Liver (tissue), 9 donors: ENCODE results near the gene WDR7. TPM values are rescaled to one million over a fixed set of nuclear protein-coding genes. Genes with fewer than 3 reads are reported as not detected.

Experiments used
- DNase-seq: peaks from one replicate; pipeline ENCODE4 v3.0.0-alpha.2; 2017; ENCODE audit warnings: low spot score
- H3K27ac ChIP-seq, 2 donors: one replicate each; pipeline ENCODE4 v1.7.0; 2013; ENCODE audit warnings: inconsistent platforms in 2 of 2, low read length in 2 of 2, control low read depth in 1 of 2, low read depth in 1 of 2, mild to moderate bottlenecking in 1 of 2
- H3K27me3 ChIP-seq, 4 donors: one replicate each; pipeline versions ENCODE4 v1.6.1 to v1.7.0; 2013; ENCODE audit warnings: low read length in 3 of 4, inconsistent platforms in 1 of 4, mild to moderate bottlenecking in 1 of 4, moderate library complexity in 1 of 4; ENCODE audit not compliant: control insufficient read depth in 4 of 4, insufficient read depth in 4 of 4
- H3K36me3 ChIP-seq, 4 donors: one replicate each; pipeline versions ENCODE4 v1.6.1 to v1.7.0; 2013; ENCODE audit warnings: low read length in 3 of 4, mild to moderate bottlenecking in 3 of 4, low read depth in 1 of 4, moderate library complexity in 1 of 4; ENCODE audit not compliant: control insufficient read depth in 4 of 4, insufficient read depth in 3 of 4
- H3K4me1 ChIP-seq, 4 donors: one replicate each; pipeline versions ENCODE4 v1.6.1 to v1.7.0; 2013; ENCODE audit warnings: low read length in 3 of 4, mild to moderate bottlenecking in 3 of 4, moderate library complexity in 1 of 4; ENCODE audit not compliant: control insufficient read depth in 4 of 4, insufficient read depth in 4 of 4
- H3K4me3 ChIP-seq, 3 donors: one replicate each; pipeline versions ENCODE4 v1.6.1 to v1.7.0; 2013; ENCODE audit warnings: low read length in 3 of 3, control low read depth in 1 of 3, low read depth in 1 of 3, mild to moderate bottlenecking in 1 of 3
- H3K9ac ChIP-seq, 2 donors: one replicate each; pipeline ENCODE4 v1.7.0; 2013; ENCODE audit warnings: low read length in 2 of 2, mild to moderate bottlenecking in 2 of 2, moderate library complexity in 2 of 2, control low read depth in 1 of 2, low read depth in 1 of 2
- H3K9me3 ChIP-seq, 4 donors: one replicate each; pipeline versions ENCODE4 v1.6.1 to v1.7.0; 2013; ENCODE audit warnings: low read length in 3 of 4; ENCODE audit not compliant: control insufficient read depth in 4 of 4
- ATF3 ChIP-seq: IDR thresholded peaks from 2 replicates; pipeline ENCODE4 v1.6.1; 2016; ENCODE audit warnings: antibody characterized with exemption
- CTCF ChIP-seq: fragments of 150-350 bp; IDR thresholded peaks from 2 replicates; pipeline ENCODE4 v1.5.1; 2017; ENCODE audit warnings: improper control_type of control experiment, low read depth, low read length; ENCODE audit not compliant: missing input control
- EGR1 ChIP-seq, 2 donors: IDR thresholded peaks; 2 replicates each; pipeline ENCODE4 v1.6.1; 2016 to 2018; ENCODE audit warnings: antibody characterized with exemption in 2 of 2, low read depth in 2 of 2
- FOXA1 ChIP-seq: IDR thresholded peaks from 2 replicates; pipeline ENCODE4 v1.6.1; 2016; ENCODE audit warnings: antibody characterized with exemption
- FOXA2 ChIP-seq: IDR thresholded peaks from 2 replicates; pipeline ENCODE4 v1.6.1; 2016; ENCODE audit warnings: antibody characterized with exemption
- HNF4A ChIP-seq, 2 donors: conservative IDR thresholded peaks; 2 replicates each; pipeline ENCODE4 v1.6.1; 2016; ENCODE audit warnings: antibody characterized with exemption in 2 of 2, mild to moderate bottlenecking in 2 of 2
- HNF4G ChIP-seq: IDR thresholded peaks from 2 replicates; pipeline ENCODE4 v1.6.1; 2016; ENCODE audit warnings: antibody characterized with exemption
- JUND ChIP-seq, 2 donors: IDR thresholded peaks; 2 replicates each; pipeline ENCODE4 v1.6.1; 2016; ENCODE audit warnings: antibody characterized with exemption in 2 of 2
- NR2F2 ChIP-seq: IDR thresholded peaks from 2 replicates; pipeline ENCODE4 v1.6.1; 2016; ENCODE audit warnings: antibody characterized with exemption
- RAD21 ChIP-seq, 2 donors: IDR thresholded peaks; 2 replicates each; pipeline ENCODE4 v1.6.1; 2016; ENCODE audit warnings: antibody characterized with exemption in 2 of 2, mild to moderate bottlenecking in 2 of 2
- RXRA ChIP-seq, 2 donors: IDR thresholded peaks; 2 replicates each; pipeline ENCODE4 v1.6.1; 2017 to 2018; ENCODE audit warnings: antibody characterized with exemption in 2 of 2, mild to moderate bottlenecking in 1 of 2
- SP1 ChIP-seq: IDR thresholded peaks from 2 replicates; pipeline ENCODE4 v1.6.1; 2018; ENCODE audit warnings: antibody characterized with exemption, mild to moderate bottlenecking
- TAF1 ChIP-seq: conservative IDR thresholded peaks from 2 replicates; pipeline ENCODE4 v1.6.1; 2016; ENCODE audit warnings: antibody characterized with exemption, mild to moderate bottlenecking
- YY1 ChIP-seq: IDR thresholded peaks from 2 replicates; pipeline ENCODE4 v1.6.1; 2016; ENCODE audit warnings: antibody characterized with exemption, mild to moderate bottlenecking
- ZBTB33 ChIP-seq: IDR thresholded peaks from 2 replicates; pipeline ENCODE4 v1.6.1; 2016; ENCODE audit warnings: antibody characterized with exemption
- WGBS: extraction: QIAGEN DNeasy Blood & Tissue Kit; methylation state at CpG from one replicate; pipeline ENCODE4 v1.1.7; 2013; 5-methylcytosine and 5-hydroxymethylcytosine counted together
- polyA plus RNA-seq, 2 donors: library from polyadenylated mRNA; stranded (reverse) in 1 of 2; unstranded in 1 of 2; fragments of 200-250 nt in 1 of 2; fragments of >200 nt in 1 of 2; fragmentation: Nextera tagmentation in 1 of 2; extraction: Ambion mirVana in 1 of 2; gene quantifications; one replicate each; pipeline versions ENCODE4 v1.2.1 to v1.2.3, GENCODE V29; 2013 to 2015
- total RNA-seq, 2 donors: library from RNA; depleted of rRNA; stranded (reverse); fragments of >200 nt; gene quantifications; one replicate each; pipeline ENCODE4 v1.2.3, GENCODE V29; 2014
- donor health status: healthy.
- donor health status: healthy.
- donor health status: healthy.
- donor health status: healthy.
- donor health status: healthy.

WDR7 gene
- total and polyA plus RNA-seq, 4 donors = 4.5 to 26.6 (median 13.2) TPM

GRCh38 chr18:56878711-56879110, 227.6 kb downstream of the WDR7 start:
- DNase-seq = no peak
- WGBS = over 99% methylated on average over 4 of the region's 4 CpGs

GRCh38 chr18:56884511-56884910, 233.4 kb downstream of the WDR7 start:
- no peaks in the 10 kb centered on the region for H3K27me3 ChIP-seq
- peaks cover 0 to 2% (median 0%) of the 10 kb centered on the region in 4 donors for H3K36me3 ChIP-seq
- no peak for TF ChIP-seq JUND (IDR thresholded peaks at IDR 0.05)
- TF ChIP-seq HNF4G = no peak
- no peak for TF ChIP-seq CTCF
- no peak for TF ChIP-seq ZBTB33
- no peak for TF ChIP-seq FOXA1
- TF ChIP-seq TAF1 = no peak
- TF ChIP-seq HNF4A (conservative IDR thresholded peaks at IDR 0.05) = no peak
- no peak for TF ChIP-seq ATF3
- no peak for TF ChIP-seq YY1
- TF ChIP-seq RXRA (IDR thresholded peaks at IDR 0.05) = no peak
- TF ChIP-seq EGR1 (IDR thresholded peaks at IDR 0.05; ENCODE audit: low read depth in 2 of 2) = no peak
- no peak for TF ChIP-seq SP1
- TF ChIP-seq RAD21 (IDR thresholded peaks at IDR 0.05) = no peak
- no peak for TF ChIP-seq NR2F2
- H3K9ac ChIP-seq = no peak overlapping the region
- H3K27ac ChIP-seq = no peak overlapping the region
- no peak for DNase-seq
- WGBS = 95% methylated on average over 1 of the region's 1 CpG
- no peaks in the 10 kb centered on the region for H3K9me3 ChIP-seq
- no peak overlapping the region for H3K4me3 ChIP-seq
- no peaks in the 10 kb centered on the region for H3K4me1 ChIP-seq

More at GRCh38 chr18:56878711-56879110, 227.6 kb downstream of the WDR7 start:
- Histone ChIP-seq H3K4me1 (peaks cover 0 to 1% (median 1%) of the 10 kb centered on the region in 4 donors), H3K27ac (no peak overlapping the region), H3K27me3 (no peaks in the 10 kb centered on the region), H3K36me3 (no peaks in the 10 kb centered on the region), H3K9ac (no peak overlapping the region), H3K4me3 (no peak overlapping the region), H3K9me3 (no peaks in the 10 kb centered on the region)
- TF ChIP-seq YY1 (no peak), HNF4A (conservative IDR thresholded peaks at IDR 0.05) (no peak), FOXA2 (no peak), SP1 (no peak), FOXA1 (no peak), HNF4G (no peak), CTCF (no peak), EGR1 (IDR thresholded peaks at IDR 0.05; ENCODE audit: low read depth in 2 of 2) (no peak)
